ENCODE data around the gene PAX6. TPM values are rescaled to one million over a fixed set of nuclear protein-coding genes. Genes with fewer than 3 reads are reported as not detected.

PAX6 gene
- 0.46 TPM for total RNA-seq
- long read RNA-seq = 0 reads

DNA sequence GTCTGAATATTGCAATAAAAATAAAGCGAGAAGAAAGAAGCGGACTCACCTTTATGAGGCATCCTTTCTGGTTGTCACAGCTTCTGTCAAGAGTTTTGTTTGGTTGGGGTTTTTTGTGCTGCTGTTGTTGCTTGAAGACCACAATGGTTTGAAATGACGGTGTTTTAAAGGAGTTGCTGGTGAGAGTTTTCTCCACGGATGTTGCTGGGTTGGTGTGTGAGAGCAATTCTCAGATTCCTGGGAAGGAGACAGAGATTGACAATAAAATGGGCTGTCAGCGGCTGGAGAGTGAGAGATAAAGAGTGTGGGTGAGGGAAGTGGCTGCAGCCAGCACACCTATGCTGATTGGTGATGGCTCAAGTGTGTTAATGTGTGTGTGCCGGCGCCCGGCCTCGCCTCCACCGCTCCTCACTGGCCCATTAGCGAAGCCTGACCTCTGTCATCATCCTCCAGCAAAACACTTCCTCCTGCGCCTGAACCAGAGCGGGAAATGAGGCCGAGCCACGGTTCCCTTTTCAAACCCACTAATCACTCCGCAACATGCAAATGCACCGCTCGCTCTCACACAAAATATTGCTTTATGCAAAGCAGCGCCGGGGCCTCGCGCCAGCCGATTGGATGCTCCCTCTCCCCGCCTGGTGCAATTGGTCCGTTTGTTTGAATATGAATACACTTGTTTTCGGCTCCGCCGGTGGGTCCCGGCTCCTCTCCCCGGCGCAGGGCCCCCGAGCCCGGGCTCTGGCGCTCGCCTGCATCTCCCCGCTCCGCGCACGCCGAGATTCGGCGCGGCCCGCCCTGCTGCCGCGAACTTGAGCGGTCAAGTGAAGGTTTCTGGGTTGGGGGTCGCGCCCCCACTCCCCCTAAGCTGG is at the start of gene PAX6:
Gene PAX6, minus strand, starts transcription at position 544 of the 869 bp plus-strand sequence. CDS start 4,911 bp downstream, outside the sequence.
- no peak for DNase-seq (ENCODE audit: low spot score)
- intact Hi-C loops (cut with DNase I) = loop anchor here (10.0 kb wide), 1 partner anchor 166 kb away; no protein-coding TSS in a partner anchor

DNA sequence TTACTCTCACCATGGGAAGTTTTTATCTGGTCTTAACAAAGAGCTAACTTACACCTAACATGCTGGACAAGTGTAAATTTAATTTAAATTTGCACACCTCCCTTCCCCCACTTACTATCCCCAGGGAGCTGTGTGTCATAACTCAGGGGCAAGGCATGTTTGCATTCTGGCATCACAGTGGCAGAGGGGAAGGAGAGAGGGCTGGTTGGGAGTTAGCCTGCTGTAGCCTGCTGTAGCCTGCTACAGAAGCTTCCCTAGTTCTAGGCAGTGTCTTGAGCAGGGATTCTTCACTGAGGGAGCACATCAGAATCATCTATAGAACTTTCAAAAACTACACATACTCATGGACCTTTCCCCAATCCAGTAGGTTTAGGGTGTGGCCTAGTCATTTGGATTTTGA is 49.3 kb upstream of the PAX6 start:
- no peak for DNase-seq (ENCODE audit: low spot score)
- intact Hi-C loops (cut with DNase I) = no loop called here

DNA sequence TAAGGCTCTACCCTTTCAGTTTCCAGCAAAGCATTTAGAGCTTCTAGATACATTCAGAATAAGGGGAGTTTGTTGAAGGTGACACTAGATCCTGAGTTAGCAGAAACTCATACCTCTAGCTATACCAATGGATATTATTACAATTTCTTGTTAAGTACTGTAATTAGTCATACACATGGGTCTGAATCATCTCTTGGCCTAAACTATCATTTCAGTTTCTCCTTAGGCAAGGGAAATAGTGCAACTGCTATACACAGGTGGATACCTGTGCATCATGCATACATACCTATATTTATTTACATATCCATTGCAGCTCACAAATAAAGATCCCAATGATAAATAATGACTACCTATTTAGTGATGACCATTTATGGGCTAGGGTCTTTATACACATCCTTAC is 45.1 kb upstream of the PAX6 start:
- intact Hi-C loops (cut with DNase I) = no loop called here
- no peak for DNase-seq (ENCODE audit: low spot score)

DNA sequence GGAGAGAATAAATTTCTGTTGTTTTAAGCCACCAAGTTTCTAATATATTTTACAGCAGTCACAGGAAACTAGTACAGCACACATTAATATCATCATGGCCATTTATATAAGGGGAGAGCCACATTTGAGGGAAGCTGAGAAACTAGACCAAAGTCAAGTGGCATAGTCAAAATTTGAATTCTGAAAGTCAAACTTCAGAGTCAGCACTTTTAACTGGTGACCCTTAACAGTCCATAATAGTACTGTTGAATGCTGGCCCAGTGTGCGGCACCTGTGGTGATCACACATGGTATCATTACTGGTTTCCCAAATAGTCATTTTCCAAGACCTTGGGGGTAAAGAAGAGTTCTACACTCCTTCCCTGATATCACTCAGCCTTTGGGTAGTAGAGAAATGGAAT is 44.3 kb upstream of the PAX6 start:
- intact Hi-C loops (cut with DNase I) = no loop called here
- DNase-seq (ENCODE audit: low spot score) = no peak

DNA sequence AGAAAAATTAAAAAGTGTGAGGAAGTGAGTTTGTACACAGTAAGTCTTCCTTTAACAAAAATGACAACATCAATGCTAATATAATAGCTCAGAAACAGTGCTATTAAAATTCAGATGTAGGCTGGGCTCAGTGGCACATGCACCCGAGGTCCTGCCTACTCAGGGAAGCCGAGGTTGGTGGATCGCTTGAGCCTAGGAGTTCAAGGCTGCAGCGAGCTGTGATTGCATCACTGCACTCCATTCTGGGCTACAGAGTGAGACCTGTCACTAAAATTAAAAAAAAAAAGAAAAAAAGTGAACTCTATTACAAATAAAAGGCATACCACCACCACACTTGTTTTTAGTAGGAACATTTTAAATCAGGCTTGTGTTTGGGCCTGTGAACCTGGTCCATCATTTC is 39.2 kb upstream of the PAX6 start:
- DNase-seq (ENCODE audit: low spot score) = no peak
- intact Hi-C loops (cut with DNase I) = no loop called here

DNA sequence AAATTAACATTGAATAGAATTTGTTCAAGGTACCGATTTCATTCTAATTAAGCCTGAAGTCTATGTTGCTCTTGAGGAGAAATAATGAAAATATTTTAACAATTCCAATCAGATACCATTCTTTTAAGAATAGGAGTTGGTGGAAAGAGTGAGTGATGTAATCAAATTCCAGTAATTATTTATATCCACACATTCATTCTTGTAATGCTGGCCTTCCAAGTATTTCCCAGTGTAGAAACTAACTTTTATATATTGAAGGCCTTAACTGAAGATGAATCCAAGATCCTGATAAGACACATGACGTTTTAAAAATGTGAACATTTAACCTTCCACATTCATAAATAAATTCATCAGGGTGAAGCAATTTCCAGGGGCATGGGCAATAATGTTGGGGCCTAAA is 36.6 kb upstream of the PAX6 start:
- DNase-seq (ENCODE audit: low spot score) = no peak
- intact Hi-C loops (cut with DNase I) = no loop called here

DNA sequence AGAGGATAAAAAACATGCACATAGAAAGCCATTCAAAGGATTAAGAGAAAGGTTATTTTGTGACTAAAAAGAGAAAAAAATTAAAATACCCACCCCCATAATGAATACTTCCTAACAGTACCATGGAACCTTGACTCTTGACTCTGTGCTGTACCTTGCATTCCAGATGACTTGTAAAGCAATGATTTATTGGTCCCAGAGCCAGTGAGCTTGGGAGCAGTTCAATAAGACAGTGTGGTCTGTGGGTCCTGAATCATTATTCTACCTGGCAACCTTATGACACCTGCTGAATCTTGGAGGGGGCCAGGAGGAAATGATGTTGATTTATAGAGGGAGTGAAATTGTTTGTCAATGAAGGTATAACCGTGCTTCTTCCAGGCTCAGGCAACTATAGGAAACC is 34.2 kb upstream of the PAX6 start:
- no peak for DNase-seq (ENCODE audit: low spot score)
- intact Hi-C loops (cut with DNase I) = no loop called here

DNA sequence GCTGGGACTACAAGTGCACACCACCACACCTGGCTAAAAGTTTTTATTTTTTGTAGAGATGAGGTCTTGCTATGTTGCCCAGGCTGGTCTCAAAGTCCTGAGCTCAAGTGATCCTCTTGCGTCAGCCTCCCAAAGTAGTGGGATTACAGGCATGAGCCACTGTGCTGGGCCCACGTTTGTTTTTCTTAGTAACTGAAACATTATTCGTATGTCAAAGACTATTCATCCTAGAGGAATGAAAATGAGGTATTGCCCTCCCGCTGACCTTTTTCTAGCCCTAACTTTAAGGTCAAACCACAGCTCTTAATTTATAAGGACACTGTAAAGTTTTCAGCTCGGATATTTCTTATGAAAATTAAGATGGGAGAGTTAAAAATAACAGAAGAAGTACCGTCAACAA is 33.2 kb upstream of the PAX6 start:
- DNase-seq (ENCODE audit: low spot score) = no peak
- intact Hi-C loops (cut with DNase I) = no loop called here

DNA sequence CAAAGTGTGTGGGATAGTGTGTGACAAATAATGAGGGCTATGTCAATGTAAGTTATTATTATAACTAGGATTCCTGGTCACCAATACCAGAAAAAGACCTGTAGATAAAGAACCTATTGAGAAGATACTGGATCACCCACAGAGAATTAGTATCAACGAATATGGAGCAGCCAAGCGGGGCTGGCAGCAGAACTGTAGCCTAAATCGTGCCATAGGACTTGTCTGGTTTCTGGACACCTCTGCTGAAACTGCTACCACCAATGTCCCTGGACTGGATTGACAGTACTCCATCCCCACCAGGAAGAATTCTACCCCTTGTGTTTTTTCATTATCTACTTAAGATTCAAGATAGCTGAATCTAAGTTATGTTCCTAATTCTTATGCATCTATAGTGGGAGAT is 30.3 kb upstream of the PAX6 start:
- DNase-seq (ENCODE audit: low spot score) = no peak
- intact Hi-C loops (cut with DNase I) = no loop called here

DNA sequence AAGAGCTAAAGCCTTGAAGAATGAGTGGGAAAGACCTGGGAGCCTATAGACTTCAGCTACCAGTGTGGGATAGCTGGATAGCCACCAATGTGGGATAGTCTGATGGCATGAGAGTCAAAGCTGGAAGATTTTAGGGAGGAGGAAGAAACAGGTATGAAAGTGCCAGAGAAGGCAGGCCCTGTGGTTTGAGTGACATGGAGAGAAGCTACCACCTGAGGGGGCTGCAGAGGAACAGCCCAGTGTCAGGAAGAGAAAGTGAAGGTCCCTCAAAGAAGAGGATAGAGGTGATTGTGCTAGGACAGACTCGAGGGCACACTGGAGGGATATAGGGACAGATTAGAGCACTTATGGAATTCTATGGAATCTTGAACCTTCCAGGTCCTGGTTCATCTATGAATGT is 23.1 kb upstream of the PAX6 start:
- DNase-seq (ENCODE audit: low spot score) = no peak
- intact Hi-C loops (cut with DNase I) = no loop called here

DNA sequence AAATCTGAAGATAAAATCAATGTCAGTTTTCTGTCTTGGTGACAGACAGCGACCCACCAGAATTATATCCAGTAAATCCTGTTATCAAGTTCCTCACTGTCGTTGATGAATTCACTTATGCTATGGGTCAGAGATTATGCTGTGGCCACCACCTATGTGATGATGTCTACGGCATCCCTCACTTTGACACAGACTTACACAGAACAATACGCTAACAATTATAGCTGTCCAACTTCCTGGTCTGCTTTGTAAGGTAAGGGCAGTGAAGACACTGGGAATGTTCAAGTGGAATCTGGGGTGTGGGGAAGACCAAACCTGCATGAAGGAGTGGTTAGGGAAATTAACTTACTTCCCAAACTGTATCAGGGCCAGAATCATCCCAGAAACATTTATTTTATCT is 19.3 kb upstream of the PAX6 start:
- intact Hi-C loops (cut with DNase I) = no loop called here
- DNase-seq (ENCODE audit: low spot score) = no peak

DNA sequence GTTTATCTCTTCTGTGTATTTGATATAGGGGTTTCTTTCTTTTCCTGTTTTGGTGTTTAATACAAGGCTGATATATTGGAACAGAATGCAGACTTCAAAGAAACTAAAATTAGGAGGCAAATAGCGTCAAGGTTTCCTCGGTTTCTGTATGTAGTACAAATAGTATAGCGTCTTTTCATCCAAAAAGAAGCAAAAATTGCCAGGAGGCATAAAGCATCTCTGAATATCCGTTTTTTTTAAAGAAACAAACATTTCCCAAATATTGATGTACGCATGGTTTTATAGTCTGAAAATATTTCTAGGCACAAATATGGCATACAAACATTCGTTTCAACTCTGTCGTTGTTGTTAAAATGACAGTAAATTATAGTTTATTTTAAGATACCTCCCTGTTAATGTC is 17.1 kb upstream of the PAX6 start:
- intact Hi-C loops (cut with DNase I) = no loop called here
- DNase-seq (ENCODE audit: low spot score) = no peak

DNA sequence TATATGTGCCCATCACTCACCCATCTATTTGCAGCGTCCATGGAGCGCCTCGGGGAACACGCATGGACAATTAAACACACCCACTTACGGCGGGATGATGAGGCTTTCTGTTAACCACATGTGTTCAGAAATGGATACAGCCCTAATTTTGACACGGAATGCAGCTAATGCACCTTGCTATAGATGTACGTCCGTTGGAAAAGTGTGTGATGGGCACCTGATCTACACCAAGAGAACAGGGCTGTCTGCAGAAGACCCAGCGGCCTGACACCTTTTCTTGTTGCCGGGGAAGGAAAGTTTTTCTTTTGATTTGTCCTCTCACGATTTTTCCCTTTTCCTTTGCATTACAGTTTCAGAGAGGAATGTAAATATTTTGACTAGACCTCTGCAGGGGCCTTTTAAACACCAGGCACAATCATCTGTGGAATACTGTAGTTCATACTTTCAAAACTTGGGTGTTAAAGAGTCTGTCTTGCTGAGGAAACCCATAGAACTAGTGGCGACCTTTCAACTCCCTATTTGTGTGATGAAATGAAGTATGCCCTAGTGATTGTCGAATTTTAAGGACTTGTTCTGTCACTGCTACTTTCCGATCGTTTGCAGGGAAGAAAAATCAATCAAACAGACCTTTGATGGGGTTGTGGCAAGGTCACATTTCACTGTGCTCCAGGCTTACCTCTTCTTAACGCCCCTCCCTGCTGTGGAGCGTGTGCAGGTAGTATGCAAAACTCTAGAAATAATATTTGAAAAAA is 16.5 kb upstream of the PAX6 start:
- intact Hi-C loops (cut with DNase I) = no loop called here
- no peak for DNase-seq (ENCODE audit: low spot score)

DNA sequence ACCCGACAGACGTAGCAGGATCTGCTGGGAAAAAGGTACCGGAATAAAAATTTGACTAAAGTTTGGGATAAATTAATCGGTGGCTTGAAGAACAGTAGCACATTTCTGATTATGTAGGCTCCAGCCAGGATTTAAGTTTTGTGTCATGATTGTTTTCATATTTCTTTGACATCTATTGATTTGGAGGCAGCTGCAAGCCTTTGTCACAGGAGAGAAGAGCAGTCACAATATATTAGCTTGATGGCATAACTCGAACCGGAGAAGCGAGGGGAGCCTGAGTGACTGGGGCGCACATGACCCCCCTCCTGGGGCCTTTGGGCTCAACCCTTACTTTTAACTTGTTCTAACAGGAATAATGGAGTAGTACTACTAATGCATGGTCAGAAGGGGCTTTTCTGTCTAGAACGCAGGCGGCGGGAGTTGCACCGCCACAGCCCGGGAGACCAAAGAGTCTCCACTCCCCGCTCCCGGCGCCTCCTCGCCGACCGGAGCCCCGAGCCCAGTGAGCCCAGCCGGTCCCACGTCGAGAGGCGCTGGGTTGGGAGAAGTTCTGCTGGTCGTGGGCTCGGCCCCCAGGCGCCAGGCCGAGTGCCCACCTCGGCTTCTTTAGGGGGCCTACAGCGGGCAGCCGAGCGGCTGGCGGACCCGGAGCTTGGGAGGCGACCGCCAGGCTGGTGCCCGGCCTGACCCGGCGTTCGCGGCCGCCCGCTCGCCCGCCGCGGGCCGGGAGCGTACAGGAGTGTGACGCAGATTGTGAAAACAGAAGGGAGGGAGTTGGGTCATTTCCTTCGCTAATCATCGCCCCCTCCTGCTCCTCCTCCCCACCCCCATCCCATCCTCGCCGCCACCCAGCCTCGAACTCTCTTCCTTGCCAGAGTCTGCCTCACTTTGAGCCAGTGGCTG is 15.7 kb upstream of the PAX6 start:
- DNase-seq (ENCODE audit: low spot score) = no peak
- intact Hi-C loops (cut with DNase I) = no loop called here

DNA sequence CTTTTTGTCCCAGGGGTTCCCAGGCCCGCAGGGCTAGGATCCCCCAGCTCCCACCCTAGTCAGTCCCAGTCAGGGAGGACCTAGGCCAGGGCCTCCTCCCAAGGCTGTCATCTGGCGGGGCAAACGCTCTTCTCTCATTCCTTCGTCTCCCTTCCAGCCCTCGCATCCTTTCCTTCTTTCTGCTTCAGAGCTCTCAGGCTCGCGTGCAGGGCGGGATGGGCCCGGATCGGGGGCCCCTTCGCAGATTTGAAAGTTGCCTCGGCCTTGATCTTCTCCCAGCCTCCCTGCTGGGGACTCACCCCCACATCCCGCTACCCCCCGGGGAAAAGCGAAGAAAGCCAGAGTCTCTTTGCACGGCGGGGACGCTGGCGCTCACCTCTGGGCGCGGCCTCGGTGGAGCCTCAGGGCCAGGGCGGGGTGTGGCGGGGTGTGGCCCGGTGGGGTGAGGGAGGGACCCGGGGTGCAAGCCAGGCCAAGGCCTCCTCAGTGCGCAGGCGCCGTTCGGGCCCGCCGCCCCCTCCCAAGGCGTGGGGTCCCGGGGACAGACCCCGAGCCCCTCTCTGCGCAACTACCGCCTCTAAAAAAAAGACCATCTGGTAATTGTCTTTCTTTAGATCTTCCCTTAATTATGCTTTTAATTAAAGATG is 14.8 kb upstream of the PAX6 start:
- intact Hi-C loops (cut with DNase I) = no loop called here
- no peak for DNase-seq (ENCODE audit: low spot score)

DNA sequence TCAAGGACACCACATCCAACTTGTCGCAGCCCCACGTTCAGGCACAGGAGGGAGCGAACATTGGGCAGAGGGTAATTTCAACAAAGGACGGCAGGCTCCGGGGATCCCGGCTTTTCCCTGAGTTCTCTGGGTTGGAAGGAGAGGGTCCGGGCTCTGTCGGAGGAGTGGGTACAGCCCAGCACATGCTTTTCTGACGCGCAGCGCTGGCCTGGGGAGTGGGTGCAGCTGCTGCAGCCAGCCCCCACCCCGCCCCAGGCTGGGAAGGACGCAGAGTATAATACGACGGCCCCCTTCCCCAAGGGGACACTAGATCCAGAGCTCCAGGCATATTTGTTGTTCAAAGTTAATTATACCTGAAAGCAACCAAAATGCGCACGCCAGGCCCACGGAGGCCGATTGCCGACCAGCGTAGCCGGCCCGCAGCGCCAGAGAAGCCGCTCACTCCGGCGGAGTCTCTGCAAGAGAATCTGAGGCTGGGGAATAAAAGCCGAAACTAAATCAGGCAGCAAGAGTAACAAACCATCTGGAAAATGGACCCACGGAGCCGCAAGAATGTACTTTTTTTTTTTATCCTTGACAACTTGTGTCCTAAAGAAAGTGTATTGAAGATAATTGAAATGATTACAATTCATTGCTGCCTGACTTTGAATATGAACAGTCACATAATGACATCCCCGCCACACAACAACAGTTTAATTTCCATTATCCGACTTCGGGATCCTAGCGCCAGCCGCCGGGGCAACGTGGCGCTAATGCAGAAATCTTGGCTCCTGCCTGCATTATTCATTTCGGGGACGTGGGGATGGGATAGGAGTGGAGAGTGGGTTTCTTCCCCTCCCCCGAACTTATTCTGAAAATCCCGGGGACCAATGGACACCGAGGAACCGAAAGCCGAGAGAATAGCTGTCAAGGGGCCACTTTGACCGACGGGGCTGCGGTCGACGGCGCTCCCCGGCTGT is 14.0 kb upstream of the PAX6 start:
- no peak for DNase-seq (ENCODE audit: low spot score)
- intact Hi-C loops (cut with DNase I) = no loop called here

DNA sequence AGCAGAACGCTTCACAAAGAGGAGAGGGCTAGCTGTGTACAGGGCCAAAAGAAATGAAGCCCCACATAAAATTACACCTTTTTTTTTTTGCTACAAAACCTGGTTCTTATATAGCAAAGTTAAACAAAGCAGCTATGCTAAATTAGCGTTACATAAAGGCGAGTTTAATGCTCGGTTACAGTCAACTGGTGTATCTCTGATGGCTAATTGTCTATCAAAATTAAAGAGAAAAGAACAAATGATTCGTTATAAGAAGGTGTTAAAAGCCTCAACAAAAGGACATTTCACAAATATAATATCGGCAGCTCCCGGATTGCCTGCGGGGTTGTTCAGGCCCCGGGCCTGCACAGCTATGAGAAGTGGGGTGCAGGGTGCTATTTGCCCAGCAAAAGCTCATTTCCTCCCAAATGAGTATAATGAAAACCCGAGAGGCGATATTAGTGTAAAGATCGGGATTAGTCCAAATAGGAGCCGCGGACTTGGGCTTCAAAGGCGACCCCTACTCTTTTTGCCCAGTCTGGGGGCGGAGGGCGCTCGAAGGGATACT is 13.3 kb upstream of the PAX6 start:
- intact Hi-C loops (cut with DNase I) = no loop called here
- DNase-seq (ENCODE audit: low spot score) = no peak

DNA sequence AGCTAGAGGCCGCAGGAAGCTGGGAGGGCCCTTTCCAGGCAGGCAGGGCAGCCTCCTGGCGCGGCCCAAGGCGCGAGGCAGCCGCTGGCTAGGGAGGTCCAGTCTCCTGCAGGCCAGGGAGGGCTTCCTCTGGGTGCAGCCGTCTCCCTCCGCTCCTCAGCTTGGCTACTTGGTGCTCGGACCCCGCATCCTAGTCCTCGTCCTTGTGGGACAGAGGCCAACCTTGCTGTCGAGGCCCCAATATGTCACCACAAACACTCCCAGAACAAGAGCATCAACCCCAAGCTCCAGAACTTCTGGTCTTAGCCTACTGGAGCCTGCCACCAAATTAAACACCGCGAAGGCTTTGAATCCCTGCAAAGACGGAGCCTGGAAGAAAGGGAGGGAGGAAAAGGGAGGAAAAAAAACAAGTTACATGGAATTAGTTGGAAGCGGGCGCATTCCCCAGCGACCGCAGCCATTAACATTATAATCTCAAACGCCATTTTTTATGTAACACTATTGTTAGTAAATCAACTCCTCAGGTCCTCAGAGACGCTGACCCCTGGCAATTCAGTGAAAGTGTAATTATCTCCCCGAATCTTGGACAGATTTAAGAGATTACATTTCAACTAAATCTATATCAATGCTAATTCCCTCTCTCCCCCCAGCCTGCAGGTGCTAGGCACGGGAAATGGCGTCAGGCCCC is 12.7 kb upstream of the PAX6 start:
- no peak for DNase-seq (ENCODE audit: low spot score)
- intact Hi-C loops (cut with DNase I) = no loop called here
